DND-41 (cell line): ENCODE data around the gene NHERF2.

Source experiments
- ATAC-seq: fragments of 200-7000 bp; cut with Tn5 transposase; 3 replicates; pipeline ENCODE4 v1.9.1; 2021; ENCODE audit warnings: low read depth; ENCODE audit not compliant: insufficient read depth
- DNase-seq: peaks from one replicate; pipeline ENCODE4 v3.0.0-alpha.2; 2020
- H2AFZ ChIP-seq: 2 replicates; pipeline ENCODE4 v1.6.0; 2012; ENCODE audit warnings: low read depth, low read length
- H3K27ac ChIP-seq: 2 replicates; pipeline ENCODE4 v1.5.1; 2012; ENCODE audit warnings: low read length, inconsistent platforms
- H3K27me3 ChIP-seq: fragments of 200-600 bp; sonication (generic); 2 replicates; pipeline ENCODE4 v1.6.0; 2012; ENCODE audit warnings: low read length, mild to moderate bottlenecking, inconsistent platforms; ENCODE audit not compliant: insufficient read depth, poor library complexity
- H3K36me3 ChIP-seq: 2 replicates; pipeline ENCODE4 v1.5.1; 2012; ENCODE audit warnings: low read length, inconsistent platforms; ENCODE audit not compliant: insufficient read depth
- H3K4me1 ChIP-seq: 2 replicates; pipeline ENCODE4 v1.5.1; 2012; ENCODE audit warnings: mild to moderate bottlenecking, low read length; ENCODE audit not compliant: insufficient read depth
- H3K4me2 ChIP-seq: 2 replicates; pipeline ENCODE4 v1.6.0; 2012; ENCODE audit warnings: mild to moderate bottlenecking, moderate library complexity, low read length, inconsistent platforms; ENCODE audit not compliant: insufficient read depth
- H3K4me3 ChIP-seq, 2 experiments: fragments of 200-600 bp in 1 of 2; shearing (Covaris generic) in 1 of 2; 2 replicates each; pipeline ENCODE4 v1.5.1; 2012 to 2016; ENCODE audit warnings: inconsistent platforms in 2 of 2, low read length in 2 of 2, mild to moderate bottlenecking in 2 of 2, low read depth in 1 of 2, moderate library complexity in 1 of 2
- H3K79me2 ChIP-seq: 2 replicates; pipeline ENCODE4 v1.6.0; 2012; ENCODE audit warnings: low read length, inconsistent platforms; ENCODE audit not compliant: insufficient read depth
- H3K9ac ChIP-seq: 2 replicates; pipeline ENCODE4 v1.6.0; 2012; ENCODE audit warnings: low read depth, mild to moderate bottlenecking, inconsistent platforms, low read length, moderate library complexity
- H3K9me3 ChIP-seq: 2 replicates; pipeline ENCODE4 v1.5.1; 2012; ENCODE audit warnings: low read length, moderate library complexity, mild to moderate bottlenecking, inconsistent platforms; ENCODE audit not compliant: insufficient read depth, severe bottlenecking
- H4K20me1 ChIP-seq: 2 replicates; pipeline ENCODE4 v1.6.0; 2012; ENCODE audit warnings: low read length; ENCODE audit not compliant: insufficient read depth
- EZH2 ChIP-seq: IDR thresholded peaks from 3 replicates; pipeline ENCODE4 v1.6.1; 2012; ENCODE audit warnings: borderline replicate concordance, low read depth, mild to moderate bottlenecking, moderate library complexity, low read length, inconsistent platforms; ENCODE audit not compliant: severe bottlenecking
- TF ChIP-seq, protein P1 (sequence below): IDR thresholded peaks from 2 replicates; pipeline ENCODE4 v1.5.1; 2012; ENCODE audit warnings: borderline replicate concordance, low read length, moderate library complexity, mild to moderate bottlenecking; ENCODE audit not compliant: poor library complexity, severe bottlenecking; ENCODE audit errors: extremely low read depth

NHERF2 gene

DNA sequence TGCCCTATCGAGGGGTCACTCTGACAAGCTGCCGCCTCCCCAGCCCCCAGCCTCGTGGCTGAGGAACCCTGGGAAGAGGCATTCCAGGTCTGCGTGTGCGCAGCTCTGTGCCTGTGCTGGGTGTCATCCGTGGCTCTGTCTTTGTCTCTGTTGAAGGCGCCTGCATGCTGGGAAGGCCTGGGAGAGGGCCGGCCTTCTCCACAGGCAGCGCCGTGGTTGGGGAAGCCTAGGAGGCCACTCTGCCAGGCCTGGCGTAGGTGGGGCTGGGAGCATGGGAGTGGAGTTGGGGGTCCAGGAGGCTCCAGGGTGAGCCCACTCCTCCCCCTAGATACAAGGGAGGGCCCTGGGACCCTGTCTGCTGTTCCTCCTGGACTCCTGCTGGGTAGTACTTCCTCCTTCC, 3.3 kb downstream of the NHERF2 start:
- DNase-seq (no peak), ATAC-seq (no peak)
- Histone ChIP-seq H3K27me3 (peaks cover 33% of the 10 kb centered on the region), H3K27ac (no peak overlapping the region), H3K36me3 (no peaks in the 10 kb centered on the region), H3K4me3 (no peak overlapping the region), H3K9ac (no peak overlapping the region), H3K4me1 (peaks cover 2% of the 10 kb centered on the region; the same call in 1 of the 2 replicates), H3K9me3 (no peaks in the 10 kb centered on the region), H2AFZ (no peak overlapping the region), H3K4me2 (no peak overlapping the region), H3K79me2 (no peaks in the 10 kb centered on the region), H4K20me1 (peaks cover 10% of the 10 kb centered on the region)
- TF ChIP-seq EZH2: no peak
- TF ChIP-seq, protein P1, sequence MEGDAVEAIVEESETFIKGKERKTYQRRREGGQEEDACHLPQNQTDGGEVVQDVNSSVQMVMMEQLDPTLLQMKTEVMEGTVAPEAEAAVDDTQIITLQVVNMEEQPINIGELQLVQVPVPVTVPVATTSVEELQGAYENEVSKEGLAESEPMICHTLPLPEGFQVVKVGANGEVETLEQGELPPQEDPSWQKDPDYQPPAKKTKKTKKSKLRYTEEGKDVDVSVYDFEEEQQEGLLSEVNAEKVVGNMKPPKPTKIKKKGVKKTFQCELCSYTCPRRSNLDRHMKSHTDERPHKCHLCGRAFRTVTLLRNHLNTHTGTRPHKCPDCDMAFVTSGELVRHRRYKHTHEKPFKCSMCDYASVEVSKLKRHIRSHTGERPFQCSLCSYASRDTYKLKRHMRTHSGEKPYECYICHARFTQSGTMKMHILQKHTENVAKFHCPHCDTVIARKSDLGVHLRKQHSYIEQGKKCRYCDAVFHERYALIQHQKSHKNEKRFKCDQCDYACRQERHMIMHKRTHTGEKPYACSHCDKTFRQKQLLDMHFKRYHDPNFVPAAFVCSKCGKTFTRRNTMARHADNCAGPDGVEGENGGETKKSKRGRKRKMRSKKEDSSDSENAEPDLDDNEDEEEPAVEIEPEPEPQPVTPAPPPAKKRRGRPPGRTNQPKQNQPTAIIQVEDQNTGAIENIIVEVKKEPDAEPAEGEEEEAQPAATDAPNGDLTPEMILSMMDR: no peak

DNA sequence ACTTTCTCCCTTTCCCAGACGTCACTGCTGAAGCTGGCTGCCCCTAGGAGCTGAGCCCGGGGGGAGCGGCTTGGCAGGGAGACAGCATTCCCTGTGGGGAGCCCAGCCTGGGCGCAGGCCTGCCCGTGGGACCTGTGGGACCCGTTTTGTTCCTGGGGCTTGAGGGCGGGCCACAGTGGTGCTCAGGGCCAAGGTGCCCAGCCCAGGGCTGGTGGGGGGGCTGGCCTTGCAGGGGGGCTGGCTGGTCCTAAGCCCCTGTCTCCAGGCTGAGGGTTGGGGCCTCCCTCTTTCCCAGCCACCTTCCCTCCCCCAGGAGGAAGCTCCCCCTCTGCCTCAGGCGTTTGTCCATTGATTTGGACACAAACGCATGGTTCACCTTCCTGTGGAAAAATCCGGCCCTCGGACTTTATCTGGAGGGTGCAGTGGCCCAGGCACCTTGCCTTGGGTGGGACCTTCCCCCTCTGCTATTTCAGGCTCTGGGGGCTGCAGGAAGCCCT, 4.4 kb downstream of the NHERF2 start:
- no peak overlapping the region for H3K27ac ChIP-seq
- peaks cover 2% of the 10 kb centered on the region; the same call in 1 of the 2 replicates for H3K4me1 ChIP-seq
- no peaks in the 10 kb centered on the region for H3K79me2 ChIP-seq

DNA sequence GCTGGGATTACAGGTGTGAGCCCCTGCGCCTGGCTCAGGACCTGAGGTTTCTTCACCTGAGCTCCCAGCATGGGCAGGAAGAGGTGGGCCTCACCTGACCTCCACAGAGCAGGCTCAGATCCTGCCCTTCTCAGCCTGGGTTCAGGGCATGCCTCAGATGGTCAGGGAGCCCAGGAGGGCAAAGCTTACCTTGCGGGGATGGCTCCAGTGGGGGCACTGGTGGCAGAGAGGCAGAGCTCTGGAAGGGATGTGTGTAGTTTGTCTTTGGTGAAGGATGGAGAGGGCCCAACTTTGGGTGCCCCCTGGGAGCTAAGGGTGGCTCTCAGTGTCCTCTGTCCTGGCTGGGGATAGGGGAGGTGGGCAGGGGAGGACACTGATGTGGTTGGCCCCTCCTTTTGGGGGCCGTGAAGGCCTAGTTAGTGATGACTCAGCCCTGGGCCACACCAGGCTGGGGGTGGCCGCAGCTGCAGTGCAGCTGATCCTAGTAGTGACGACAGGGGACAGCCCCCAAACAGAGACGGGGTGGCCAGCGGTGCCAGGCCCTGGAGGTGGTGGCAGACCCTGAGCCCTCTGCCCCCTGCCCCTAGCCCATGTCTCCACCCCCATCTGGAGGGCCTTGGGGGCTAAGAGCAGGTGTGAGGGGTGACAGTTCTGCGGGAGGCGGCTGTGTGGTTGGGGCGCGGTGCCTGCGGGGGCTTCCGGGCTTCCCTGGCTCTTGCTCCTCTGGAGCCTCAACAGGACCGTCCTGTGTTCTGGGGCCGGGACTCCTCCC, 5.8 kb downstream of the NHERF2 start:
- no peak for TF ChIP-seq EZH2
- TF ChIP-seq, protein P1: no peak
- peaks cover 9% of the 10 kb centered on the region for H4K20me1 ChIP-seq
- no peak overlapping the region for H3K27ac ChIP-seq
- no peaks in the 10 kb centered on the region for H3K4me1 ChIP-seq
- H3K9me3 ChIP-seq: no peaks in the 10 kb centered on the region
- peaks cover 17% of the 10 kb centered on the region for H3K27me3 ChIP-seq
- no peaks in the 10 kb centered on the region for H3K36me3 ChIP-seq
- DNase-seq: no peak
- ATAC-seq: no peak
- H2AFZ ChIP-seq: no peak overlapping the region
- no peak overlapping the region for H3K4me2 ChIP-seq
- no peak overlapping the region for H3K9ac ChIP-seq
- no peak overlapping the region for H3K4me3 ChIP-seq
- no peaks in the 10 kb centered on the region for H3K79me2 ChIP-seq

More for the DNA sequence above, 4.4 kb downstream of the NHERF2 start:
- Histone ChIP-seq H4K20me1 (peaks cover 10% of the 10 kb centered on the region), H3K4me3 (no peak overlapping the region), H3K9ac (no peak overlapping the region), H3K4me2 (no peak overlapping the region), H3K27me3 (peaks cover 28% of the 10 kb centered on the region), H3K36me3 (no peaks in the 10 kb centered on the region), H2AFZ (no peak overlapping the region), H3K9me3 (no peaks in the 10 kb centered on the region)
- TF ChIP-seq, protein P1: no peak
- no peak for TF ChIP-seq EZH2
- DNase-seq: no peak
- no peak for ATAC-seq
